HT-29 (cell line): ENCODE data around the gene FAM83D. TPM values are rescaled to one million over a fixed set of nuclear protein-coding genes. Genes with fewer than 3 reads are reported as not detected.
"Not testable (repeated sequence)": the region's sequence is repeated elsewhere in the genome, so short reads cannot be mapped to it uniquely, and the experiment has no call there.

Source experiments
- DNase-seq: peaks from one replicate; pipeline ENCODE4 v3.0.0-alpha.2; 2015; ENCODE audit warnings: low spot score
- total RNA-seq: library from RNA; depleted of rRNA; stranded (reverse); fragments of >200 nt; shearing (Covaris generic); gene quantifications from 2 replicates; pipeline ENCODE4 v1.2.3, GENCODE V29; 2014

FAM83D gene
- total RNA-seq, 1 experiment from 2014 or later: 90.6 TPM

- DNase-seq: peak; percentile 99
Observed at GRCh38 chr20:38962044-38962927, 36.1 kb downstream of the FAM83D start, which contains the start of gene DHX35. DHX35 (plus strand) TSS chr20:38962344; CDS start chr20:38962368, 24 bp downstream.

- no peak for DNase-seq
Observed at GRCh38 chr20:38962928-38963401, 36.7 kb downstream of the FAM83D start.

- no peak for DNase-seq
Observed at GRCh38 chr20:38963745-38964144, 37.5 kb downstream of the FAM83D start.

- no peak for DNase-seq
Observed at GRCh38 chr20:38965264-38965663, 39.0 kb downstream of the FAM83D start.

GRCh38 chr20:38968090-38968489, 41.9 kb downstream of the FAM83D start:
- no peak for DNase-seq

GRCh38 chr20:38969708-38970107, 43.5 kb downstream of the FAM83D start:
- no peak for DNase-seq

- no peak for DNase-seq
Observed at GRCh38 chr20:38970302-38970701, 44.1 kb downstream of the FAM83D start.

- DNase-seq: no peak
Observed at GRCh38 chr20:38973107-38973506, 46.9 kb downstream of the FAM83D start.

GRCh38 chr20:38973645-38974044, 47.4 kb downstream of the FAM83D start:
- DNase-seq: no peak

GRCh38 chr20:38975539-38976120, 49.4 kb downstream of the FAM83D start:
- no peak for DNase-seq

- DNase-seq: no peak
Observed at GRCh38 chr20:38979434-38979833, 53.2 kb downstream of the FAM83D start.

GRCh38 chr20:38979842-38980241, 53.6 kb downstream of the FAM83D start:
- no peak for DNase-seq

GRCh38 chr20:38982291-38982690, 56.1 kb downstream of the FAM83D start:
- DNase-seq: peak; percentile 38

GRCh38 chr20:38985060-38985459, 58.8 kb downstream of the FAM83D start:
- peak; percentile 11 for DNase-seq

GRCh38 chr20:38985603-38986170, 59.5 kb downstream of the FAM83D start:
- peak; percentile 26 for DNase-seq

GRCh38 chr20:38986663-38987062, 60.4 kb downstream of the FAM83D start:
- no peak for DNase-seq

GRCh38 chr20:38987777-38988176, 61.6 kb downstream of the FAM83D start:
- DNase-seq: no peak

- no peak for DNase-seq
Observed at GRCh38 chr20:38990728-38991127, 64.5 kb downstream of the FAM83D start.

GRCh38 chr20:38991814-38992704, 65.8 kb downstream of the FAM83D start:
- DNase-seq: no peak

- no peak for DNase-seq
Observed at GRCh38 chr20:38995536-38996044, 69.4 kb downstream of the FAM83D start.

GRCh38 chr20:38996866-38997265, 70.6 kb downstream of the FAM83D start:
- DNase-seq: not testable (repeated sequence)
